HG03196 (cell line): ENCODE measurements around the gene ALOX5.
"Not testable (repeated sequence)": the region's sequence is repeated elsewhere in the genome, so short reads cannot be mapped to it uniquely, and the experiment has no call there.

Experiments
- ATAC-seq: cut with Tn5 transposase; IDR thresholded peaks from one replicate; pipeline ENCODE4 v1.9.1; 2021; ENCODE audit not compliant: unreplicated experiment

The ALOX5 gene

DNA sequence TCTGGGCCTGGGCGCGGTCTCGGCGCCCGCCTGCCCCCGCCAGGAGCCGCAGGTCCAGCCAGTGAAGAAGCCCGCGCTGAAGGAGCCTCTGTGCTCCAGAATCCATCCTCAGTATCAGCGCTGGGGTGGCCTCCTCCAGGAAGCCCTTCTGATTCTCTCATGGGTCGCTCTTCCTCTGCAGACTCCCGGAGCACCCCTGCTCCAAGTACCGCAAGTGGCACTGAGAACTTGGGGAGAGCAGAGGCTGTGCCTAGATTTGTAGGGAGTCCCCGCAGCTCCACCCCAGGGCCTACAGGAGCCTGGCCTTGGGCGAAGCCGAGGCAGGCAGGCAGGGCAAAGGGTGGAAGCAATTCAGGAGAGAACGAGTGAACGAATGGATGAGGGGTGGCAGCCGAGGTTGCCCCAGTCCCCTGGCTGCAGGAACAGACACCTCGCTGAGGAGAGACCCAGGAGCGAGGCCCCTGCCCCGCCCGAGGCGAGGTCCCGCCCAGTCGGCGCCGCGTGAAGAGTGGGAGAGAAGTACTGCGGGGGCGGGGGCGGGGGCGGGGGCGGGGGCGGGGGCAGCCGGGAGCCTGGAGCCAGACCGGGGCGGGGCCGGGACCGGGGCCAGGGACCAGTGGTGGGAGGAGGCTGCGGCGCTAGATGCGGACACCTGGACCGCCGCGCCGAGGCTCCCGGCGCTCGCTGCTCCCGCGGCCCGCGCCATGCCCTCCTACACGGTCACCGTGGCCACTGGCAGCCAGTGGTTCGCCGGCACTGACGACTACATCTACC, at the start of gene ALOX5:
ALOX5 (plus strand) TSS at position 641 of the 774 bp plus-strand sequence; CDS start at position 705, 64 bp downstream.
- peak; percentile 51 for ATAC-seq

DNA sequence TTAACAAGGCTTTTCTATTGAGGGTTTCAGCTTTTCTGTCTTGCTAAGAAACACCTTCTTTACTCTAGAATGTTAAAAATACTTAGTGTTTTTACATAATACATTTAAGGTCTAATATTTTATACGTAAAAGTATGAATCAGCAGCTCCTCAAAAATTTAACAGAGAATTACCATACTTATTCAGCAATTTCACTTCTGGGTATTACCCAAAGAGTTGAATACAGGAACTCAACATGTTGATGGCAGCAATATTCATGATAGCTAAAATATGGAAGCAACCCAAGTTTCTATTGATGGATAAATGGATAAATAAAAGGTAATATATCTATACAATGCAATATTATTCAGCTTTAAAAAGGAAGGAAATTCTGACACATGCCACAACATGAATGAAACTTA, 48.9 kb upstream of the ALOX5 start:
- ATAC-seq, result no peak

DNA sequence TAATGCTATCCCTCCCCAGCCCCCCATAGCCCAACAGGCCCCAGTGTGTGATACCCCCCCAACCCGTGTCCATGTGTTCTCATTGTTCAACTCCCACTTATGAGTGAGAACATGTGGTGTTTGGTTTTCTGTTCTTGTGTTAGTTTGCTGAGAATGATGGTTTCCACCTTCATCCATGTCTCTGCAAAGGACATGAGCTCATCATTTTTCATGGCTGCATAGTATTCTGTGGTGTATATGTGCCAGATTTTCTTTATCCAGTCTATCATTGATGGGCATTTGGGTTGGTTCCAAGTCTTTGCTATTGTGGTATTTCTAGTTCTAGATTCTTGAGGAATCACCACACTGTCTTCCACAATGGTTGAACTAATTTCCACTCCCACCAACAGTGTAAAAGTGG, 47.2 kb upstream of the ALOX5 start:
- ATAC-seq, result not testable (repeated sequence)

DNA sequence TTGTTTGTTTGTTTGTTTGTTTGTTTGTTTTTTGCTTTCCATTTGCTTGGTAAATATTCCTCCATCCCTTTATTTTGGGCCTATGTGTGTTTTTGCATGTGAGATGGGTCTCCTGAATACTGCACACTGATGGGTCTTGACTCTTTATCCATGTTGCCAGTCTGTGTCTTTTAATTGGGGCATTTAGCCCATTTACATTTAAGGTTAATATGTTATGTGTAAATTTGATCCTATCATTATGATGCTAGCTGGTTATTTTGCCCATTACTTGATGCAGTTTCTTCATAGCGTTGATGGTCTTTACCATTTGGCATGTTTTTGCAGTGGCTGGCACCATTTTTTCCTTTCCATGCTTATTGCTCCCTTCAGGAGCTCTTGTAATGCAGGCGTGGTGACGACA, 42.2 kb upstream of the ALOX5 start:
- ATAC-seq, result not testable (repeated sequence)

DNA sequence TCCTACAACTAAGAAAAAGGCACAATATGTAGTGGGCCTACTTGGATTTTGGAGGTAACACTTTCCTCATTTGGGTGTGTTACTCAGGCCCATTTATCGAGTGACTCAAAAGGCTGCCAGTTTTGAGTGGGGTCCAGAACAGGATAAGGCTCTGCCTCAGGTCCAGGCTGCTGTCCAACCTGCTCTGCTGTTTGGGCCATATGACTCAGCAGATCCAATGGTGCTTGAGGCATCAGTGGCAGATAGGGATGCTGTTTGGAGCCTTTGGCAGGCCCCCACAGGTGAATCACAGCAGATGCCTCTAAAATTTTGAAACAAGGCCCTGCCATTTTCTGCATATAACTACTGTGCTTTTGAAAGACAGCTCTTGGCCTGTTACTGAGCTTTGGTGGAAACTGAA, 34.1 kb upstream of the ALOX5 start:
- ATAC-seq, result no peak

DNA sequence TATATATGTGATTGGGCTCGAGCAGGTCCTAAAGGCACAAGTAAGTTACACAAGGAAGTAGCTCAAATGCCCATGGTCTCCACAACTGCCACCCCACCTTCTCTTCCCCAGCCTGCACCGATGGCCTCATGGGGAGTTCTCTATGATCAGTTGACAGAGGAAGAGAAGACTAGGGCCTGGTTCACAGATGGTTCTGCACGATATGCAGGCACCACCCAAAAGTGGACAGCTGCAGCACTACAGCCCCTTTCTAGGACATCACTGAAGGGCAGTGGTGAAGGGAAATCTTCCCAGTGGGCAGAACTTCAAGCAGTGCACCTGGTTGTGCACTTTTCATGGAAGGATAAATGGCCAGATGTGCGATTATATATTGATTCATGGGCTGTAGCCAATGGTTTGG, 33.6 kb upstream of the ALOX5 start:
- ATAC-seq, result not testable (repeated sequence)

DNA sequence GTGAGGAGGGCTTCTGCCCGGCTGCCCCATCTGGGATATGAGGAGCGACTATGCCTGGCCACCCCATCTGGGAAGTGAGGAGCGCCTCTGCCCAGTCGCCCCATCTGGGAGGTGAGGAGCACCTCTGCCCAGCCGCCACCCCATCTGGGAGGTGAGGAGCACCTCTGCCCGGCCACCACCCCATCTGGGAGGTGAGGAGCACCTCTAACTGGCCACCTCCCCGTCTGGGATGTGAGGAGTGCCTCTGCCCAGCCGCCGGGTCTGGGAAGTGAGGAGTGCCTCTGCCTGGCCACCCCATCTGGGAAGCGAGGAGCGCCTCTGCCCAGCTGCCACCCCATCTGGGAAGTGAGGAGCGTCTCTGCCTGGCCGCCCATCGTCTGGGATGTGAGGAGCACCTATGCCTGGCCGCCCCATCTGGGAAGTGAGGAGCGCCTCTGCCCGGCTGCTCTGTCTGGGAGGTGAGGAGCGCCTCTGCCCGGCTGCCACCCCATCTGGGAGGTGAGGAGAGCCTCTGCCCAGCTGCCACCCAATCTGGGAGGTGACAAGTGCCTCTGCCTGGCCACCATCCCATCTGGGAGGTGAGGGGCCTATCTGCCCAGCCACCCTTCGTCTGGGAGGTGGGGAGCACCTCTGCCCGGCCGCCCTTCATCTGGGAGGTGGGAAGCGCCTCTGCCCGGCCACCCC, 27.2 kb upstream of the ALOX5 start:
- not testable (repeated sequence) for ATAC-seq

DNA sequence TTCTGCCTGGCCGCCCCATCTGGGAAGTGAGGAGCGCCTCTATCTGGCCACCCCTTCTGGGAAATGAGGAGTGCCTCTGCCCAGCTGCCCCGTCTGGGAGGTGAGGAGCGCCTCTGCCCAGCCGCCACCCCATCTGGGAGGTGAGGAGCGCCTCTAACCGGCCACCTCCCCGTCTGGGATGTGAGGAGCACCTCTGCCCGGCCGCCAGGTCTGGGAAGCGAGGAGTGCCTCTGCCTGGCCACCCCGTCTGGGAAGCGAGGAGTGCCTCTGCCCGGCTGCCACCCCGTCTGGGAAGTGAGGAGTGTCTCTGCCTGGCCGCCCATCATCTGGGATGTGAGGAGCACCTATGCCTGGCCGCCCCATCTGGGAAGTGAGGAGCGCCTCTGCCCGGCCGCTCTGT, 26.6 kb upstream of the ALOX5 start:
- not testable (repeated sequence) for ATAC-seq

DNA sequence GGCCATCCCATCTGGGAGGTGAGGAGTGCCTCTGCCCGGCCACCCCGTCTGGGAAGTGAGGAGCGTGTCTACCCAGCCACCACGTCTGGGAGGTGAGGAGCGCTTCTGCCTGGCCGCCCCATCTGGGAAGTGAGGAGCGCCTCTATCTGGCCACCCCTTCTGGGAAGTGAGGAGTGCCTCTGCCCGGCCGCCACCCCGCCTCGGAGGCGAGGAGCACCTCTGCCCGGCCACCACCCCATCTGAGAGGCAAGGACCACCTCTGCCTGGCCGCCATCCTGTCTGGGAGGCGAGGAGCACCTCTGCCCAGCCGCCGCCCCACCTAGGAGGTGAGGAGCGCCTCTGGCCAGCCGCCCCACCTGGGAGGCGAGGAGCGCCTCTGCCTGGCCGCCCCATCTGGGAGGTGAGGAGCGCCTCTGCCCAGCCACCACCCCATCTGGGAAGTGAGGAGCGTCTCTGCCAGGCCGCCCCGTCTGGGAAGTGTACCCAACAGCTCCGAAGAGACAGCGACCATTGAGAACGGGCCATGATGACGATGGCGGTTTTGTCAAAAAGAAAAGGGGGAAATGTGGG, 25.7 kb upstream of the ALOX5 start:
- not testable (repeated sequence) for ATAC-seq

DNA sequence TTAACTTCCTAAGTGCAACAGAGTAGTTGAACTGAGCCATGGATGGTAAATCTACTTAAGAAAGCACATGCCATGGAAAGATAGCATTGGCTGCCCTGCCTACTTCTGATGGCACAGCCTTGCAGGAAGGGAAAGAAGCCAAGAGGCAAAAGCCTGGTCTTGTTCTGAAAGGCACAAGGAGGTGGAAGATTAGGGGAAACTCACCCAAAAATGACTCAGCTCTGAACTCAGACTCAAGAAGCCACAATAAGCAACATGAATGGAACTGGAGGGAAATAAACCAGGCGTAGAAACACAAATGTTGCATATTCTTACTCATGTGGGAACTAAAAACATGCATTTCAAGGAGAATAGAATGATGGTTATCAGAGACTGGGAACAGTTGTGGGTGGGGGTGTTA, 20.8 kb upstream of the ALOX5 start:
- ATAC-seq, result peak; percentile 65

DNA sequence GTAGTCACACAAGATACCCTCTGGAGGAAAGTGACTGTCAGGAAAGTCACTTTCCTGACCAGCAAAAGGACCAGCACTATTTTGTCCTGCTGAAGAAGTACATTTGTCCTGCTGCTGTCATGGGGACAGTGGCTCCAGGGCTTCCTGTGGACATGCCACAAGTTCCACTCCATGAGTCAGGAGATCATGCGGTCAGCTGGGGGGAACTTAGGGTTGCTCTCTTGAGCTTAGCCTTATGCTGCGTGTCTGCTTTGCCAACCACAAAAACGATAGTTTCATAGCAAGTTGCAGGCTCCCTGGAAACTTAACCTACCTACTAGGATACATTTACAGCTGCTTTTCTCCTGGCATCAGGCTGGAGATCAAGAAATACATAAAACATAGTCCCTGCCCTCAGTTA, 19.8 kb upstream of the ALOX5 start:
- no peak for ATAC-seq

DNA sequence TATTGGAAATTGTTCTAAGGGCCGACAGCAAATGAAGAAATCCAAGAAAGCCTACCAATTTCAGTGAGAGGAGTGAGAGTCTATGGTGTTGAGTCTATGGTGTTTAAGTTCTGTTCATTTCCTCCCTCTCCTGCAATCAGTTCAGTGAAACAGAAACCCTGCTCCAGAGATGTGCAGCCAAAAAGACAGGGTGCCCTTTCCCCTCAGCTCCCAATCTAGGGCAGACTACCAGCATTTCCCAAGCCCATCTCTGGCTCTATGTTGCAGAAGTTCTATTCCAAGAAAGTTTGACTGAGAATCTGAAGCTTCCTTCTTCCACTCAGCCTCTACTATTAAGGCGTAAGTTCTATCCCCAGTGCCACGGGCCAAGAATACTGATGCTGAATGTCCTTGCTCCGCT, 18.5 kb upstream of the ALOX5 start:
- no peak for ATAC-seq

DNA sequence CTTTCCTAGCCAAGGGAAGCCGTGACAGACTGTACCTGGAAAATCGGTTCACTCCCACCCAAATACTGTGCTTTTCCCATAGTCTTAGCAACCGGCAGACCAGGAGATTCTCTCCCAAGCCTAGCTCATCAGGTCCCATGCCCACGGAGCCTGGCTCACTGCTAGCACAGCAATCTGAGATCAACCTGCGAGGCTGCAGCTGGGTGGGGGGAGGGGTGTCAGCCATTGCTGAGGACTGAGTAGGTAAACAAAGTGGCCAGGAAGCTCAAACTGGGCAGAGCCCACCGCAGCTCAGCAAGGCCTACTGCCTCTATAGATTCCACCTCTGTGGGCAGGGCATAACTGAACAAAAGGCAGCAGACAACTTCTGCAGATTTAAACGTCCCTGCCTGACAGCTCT, 15.1 kb upstream of the ALOX5 start:
- ATAC-seq, result not testable (repeated sequence)

DNA sequence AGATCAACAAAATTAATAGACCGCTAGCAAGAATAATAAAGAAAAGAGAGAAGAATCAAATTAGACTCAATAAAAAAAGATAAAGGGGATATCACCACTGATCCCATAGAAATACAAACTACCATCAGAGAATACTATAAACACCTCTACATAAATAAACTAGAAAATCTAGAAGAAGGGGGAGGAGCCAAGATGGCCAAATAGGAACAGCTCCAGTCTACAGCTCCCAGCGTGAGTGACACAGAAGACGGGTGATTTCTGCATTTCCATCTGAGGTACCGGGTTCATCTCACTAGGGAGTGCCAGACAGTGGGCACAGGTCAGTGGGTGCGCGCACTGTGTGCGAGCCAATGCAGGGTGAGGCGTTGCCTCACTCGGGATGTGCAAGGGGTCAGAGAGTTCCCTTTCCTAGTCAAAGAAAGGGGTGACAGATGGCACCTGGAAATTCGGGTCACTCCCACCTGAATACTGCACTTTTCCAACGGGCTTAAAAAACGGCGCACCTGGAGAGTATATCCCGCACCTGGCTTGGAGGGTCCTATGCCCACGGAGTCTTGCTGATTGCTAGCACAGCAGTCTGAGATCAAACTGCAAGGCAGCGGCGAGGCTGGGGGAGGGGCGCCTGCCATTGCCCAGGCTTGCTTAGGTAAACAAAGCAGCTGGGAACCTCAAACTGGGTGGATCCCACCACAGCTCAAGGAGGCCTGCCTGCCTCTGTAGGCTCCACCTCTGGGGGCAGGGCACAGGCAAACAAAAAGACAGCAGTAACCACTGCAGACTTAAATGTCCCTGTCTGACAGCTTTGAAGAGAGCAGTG, 11.8 kb upstream of the ALOX5 start:
- ATAC-seq, result not testable (repeated sequence)

DNA sequence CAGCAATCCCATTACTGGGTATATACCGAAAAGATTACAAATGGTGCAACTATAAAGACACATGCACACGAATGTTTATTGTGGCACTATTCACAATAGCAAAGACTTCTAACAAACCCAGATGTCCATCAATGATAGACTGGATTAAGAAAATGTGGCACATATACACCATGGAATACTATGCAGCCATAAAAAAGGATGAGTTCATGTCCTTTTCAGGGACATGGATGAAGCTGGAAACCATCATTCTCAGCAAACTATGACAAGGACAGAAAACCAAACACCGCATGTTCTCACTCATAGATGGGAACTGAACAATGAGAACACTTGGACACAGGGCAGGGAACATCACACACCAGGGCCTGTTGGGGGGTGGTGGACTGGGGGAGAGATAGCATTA, 6.4 kb upstream of the ALOX5 start:
- ATAC-seq, result not testable (repeated sequence)

DNA sequence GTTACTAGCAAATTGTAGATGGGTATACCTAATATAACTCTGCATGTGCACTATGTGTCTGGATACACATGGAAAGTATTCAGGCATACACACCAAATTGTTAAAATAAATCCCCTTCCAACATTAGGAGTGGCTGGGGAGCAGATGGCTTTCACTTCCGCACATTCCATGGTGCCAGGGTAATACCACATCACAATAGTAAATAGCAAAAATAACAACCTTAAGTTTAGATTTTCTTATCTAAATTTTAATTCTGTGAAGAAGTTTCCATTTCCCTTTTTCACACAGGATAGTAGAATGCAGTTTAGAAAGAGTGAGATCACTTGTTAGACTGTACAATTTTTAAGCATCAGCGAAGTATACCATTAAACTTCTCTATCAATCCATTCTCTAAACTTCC, 5.8 kb upstream of the ALOX5 start:
- no peak for ATAC-seq

DNA sequence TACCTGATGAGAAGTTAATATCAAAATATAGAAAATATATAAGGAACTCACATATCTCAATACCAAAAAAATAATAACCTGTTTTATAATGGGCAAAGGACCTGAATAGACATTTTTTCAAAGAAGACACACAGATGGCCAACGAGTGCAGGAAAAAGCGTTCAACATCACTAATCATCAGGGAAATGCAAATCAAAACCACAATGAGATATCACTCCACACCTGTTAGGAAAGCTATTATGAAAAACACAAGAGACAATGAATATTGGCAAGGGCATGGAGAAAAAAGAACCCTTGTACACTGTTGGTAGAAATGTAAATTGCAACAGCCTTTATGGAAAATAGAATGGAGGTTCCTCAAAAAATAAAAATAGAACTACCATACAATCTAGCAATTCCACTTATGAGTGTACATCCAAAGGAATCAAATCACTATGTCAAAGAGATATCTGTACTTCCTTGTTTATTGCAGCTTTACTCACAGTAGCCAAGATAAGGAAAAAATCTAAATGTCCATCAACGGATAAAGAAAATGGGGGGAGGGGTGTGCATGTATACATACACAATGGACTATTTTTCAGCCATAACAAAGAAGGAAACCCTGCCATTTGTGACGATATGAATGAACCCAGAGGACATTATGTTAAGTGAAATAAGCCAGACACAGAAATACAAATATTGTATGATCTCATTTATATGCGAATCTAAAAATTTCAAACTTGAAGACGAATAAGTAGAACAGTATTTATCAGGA, 3.6 kb upstream of the ALOX5 start:
- no peak for ATAC-seq

DNA sequence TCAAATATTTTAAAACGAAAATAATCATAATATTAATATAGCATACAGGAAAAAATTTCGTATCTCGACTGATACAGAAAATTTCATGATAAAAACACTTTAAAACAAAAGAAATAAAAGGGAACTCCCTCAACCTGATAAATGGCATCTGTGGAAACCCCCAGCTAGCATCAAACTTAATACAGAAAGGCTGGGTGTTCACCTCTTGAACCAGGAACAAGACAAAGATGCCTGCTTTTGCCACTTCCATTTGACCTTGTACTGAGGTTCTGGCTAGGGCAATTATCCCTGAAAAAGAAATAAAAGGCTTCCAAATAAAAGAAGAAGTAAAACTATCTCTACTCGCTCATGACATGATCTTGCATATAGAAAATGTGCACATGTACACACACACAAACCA, 2.5 kb upstream of the ALOX5 start:
- ATAC-seq, result no peak

DNA sequence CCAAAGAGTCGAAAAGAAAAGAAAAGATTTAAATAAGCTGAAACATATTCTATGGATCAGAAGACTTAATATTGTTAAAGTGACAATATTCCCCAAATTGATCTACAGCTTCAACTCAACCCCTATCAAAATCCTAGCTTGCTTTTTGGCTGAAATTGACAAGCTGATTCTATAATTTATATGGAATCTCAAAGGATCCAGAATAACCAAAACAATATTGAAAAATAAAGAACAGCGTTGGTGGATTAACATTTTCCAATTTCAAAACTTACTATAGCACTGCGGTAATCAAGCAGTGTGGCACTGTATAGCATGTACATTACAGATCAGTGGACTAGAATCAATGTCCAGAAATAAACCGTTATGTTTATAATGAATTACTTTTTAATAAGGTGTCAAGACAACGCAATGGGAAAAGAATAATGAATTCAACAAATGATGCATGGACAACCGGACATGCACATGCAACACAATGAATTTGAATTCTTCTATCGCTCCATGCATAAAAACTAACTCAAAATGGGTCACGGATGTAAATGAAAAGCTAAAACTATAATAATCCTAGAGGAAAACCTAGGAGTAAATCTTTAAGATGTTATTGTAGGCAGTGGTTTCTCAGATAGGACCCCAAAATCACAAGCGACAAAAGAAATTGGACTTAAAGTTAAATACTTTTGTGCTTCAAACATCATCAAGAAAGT, 1.6 kb upstream of the ALOX5 start:
- no peak for ATAC-seq

DNA sequence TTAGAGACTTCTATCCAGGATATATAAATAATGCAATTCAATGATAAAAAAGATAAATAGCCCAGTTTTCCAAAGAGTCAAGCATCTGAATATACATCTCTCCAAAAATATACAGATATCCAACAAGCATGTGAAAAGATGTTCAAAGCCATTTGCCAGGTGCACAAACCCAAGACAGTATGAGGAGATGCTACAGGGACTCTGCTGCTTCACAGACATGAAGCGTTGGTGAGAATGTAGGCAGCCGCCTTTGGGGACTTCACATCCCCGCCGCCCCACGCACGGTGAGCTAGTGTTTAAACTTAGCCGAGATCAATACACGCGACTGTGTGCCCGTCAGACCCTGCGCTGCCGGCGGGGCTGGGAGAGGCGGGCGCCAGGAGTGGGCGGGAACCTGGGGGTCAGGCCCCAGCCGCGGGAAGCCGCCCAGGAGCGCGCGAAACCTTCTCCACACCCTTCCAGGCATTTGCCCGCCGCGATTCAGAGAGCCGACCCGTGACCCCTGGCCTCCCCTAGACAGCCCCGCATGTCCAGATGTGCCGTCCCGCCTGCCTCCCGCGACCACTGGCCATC, 927 bp upstream of the ALOX5 start:
- ATAC-seq, result peak; percentile 45
